ENCODE data around the gene SNAP25.

SNAP25 gene

GRCh38 chr20:10338426-10339180 lies 120.0 kb downstream of the SNAP25 start:
- no peak for DNase-seq

DNA sequence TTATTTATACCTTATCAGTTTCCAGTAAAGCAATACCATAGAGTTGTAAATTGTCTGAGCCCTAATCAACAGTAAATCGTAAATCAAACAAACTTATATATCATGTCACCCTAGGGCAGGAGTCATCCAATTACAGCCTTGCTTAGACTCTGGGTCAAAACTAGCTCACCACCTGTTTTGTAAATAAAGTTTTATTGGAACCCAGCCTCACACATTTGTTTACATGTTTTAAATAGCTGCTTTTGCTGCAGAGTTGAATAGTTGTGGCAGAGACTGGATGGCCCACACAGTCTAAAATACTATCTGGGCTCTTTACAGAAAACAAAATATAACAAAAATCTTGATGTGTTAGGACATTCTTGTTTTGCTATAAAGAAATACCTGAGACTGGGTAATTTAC lies 121.0 kb downstream of the SNAP25 start:
- DNase-seq, result no peak

DNA sequence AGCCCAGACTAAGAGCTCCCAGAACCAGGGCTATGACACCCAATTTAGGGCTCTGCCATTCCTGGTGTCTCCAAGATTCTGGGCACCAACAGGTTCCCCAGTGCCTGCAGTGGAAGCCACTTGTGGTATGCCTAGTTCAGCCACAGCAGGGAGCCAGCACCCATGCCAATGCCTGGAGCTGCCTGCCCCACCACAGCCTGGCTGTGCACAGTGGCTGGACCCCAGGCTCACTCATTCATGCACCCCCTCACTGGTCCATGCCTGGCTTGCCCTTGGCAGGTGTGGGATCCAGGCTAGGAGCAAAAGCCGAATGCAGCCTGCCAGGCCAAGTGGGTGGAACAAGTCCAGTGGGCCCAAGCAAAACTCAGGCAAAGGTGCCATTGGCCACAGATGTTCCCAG lies 123.5 kb downstream of the SNAP25 start:
- DNase-seq, result no peak

GRCh38 chr20:10344953-10345352 lies 126.3 kb downstream of the SNAP25 start:
- DNase-seq, result no peak

DNA sequence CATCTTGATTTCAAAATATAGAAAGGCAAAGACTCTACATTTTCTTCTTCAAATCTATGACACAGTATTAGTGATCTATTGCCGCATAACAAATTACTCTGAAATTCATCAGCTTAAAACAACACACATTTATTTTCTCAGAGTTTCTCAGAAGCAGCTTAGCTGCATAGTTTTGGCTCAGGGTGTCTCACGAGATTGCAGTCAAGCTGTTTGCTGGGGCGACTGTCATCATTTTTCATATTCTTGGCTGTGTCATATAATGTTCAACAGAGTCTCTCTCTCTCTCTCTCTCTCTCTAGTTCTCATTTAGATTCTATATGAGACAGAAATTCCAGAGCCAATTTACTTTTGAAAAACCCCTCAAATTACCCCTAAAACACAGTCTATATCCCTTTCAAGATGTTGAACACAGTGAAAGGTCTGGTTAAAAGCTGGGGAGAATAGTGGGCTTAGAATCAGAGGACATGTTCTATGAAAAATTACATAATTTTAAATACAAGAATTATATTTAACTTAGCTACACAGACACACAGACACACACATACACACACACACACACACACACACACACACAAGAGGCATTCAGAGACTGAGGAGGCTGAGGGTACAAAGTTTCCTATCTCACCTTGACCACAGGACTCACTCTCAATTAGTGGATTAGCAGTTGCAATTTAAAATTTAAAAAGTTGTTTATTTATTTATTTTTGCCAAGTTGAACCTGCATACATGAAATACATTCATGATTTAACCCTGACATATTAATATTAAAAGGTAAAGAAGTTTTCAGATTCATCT lies 128.7 kb downstream of the SNAP25 start:
- no peak for DNase-seq

GRCh38 chr20:10349118-10349517 lies 130.5 kb downstream of the SNAP25 start:
- no peak for DNase-seq

GRCh38 chr20:10350188-10350842 lies 131.7 kb downstream of the SNAP25 start:
- no peak for DNase-seq

DNA sequence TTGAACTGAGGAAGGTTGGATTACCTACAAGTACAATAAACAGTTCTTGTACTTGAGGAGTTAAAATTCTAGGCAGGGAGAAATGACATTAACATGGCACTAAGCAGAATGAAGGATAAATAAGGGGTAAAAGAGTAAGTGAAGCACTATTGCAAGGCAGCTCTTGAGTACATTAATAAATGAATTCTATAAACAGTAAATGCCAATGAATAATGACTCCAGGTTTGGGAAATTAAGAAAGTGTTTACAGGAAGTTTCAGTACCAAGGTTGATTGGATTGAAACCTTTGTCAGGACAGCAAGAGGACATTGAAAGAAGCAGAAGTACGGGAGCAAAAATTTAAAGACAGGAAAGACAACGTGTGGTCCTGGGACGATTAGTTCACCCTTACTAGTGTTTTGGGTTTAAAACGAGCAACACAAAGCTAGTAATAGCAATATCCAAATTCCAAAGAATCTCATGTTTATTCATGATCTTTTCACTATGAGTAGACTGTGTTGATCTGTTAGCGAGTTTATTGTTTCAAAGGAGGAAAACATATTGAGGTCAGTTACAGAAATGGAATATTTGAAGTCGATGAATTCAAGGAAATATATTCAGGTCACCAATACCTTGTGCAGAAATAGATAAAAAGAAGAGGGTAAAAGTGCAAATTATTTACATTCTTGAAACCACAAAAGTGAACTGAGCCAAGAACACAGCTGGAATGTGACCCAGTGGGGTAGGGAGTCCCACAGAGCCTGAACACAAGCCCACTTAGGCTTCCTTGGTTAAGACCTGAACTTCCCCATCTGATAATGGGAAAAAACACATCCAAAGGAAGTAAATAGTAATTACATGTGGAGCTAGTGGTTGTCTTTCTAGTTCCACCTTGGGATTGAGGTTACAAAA lies 134.5 kb downstream of the SNAP25 start:
- DNase-seq, result no peak

GRCh38 chr20:10356628-10357027 lies 138.0 kb downstream of the SNAP25 start:
- no peak for DNase-seq

Data from activated effector memory CD4-positive, alpha-beta T cell treated with anti-CD3 and anti-CD28 coated beads, Interleukin-2, amount 50 U/mL, for 16 hours (primary cell).